Ascending aorta (tissue), 2 donors: ENCODE results near the gene HNF1B. TPM values are rescaled to one million over a fixed set of nuclear protein-coding genes. Genes with fewer than 3 reads are reported as not detected.

ENCODE experiments used
- DNase-seq, 2 donors: peaks; one replicate each; pipeline ENCODE4 v3.0.0-alpha.2; 2019; ENCODE audit warnings: low spot score in 2 of 2
- H3K27ac ChIP-seq, 2 donors: fragments of 200-600 bp; sonication (generic); one replicate each; pipeline ENCODE4 v1.5.1; 2016 to 2017; ENCODE audit warnings: mild to moderate bottlenecking in 1 of 2
- H3K27me3 ChIP-seq: fragments of 200-600 bp; sonication (generic); one replicate; pipeline ENCODE4 v1.5.1; 2017
- H3K36me3 ChIP-seq, 2 donors: fragments of 200-600 bp; sonication (generic); one replicate each; pipeline ENCODE4 v1.5.1; 2016
- H3K4me1 ChIP-seq, 2 donors: fragments of 200-600 bp; sonication (generic); one replicate each; pipeline ENCODE4 v1.5.1; 2016 to 2017; ENCODE audit warnings: mild to moderate bottlenecking in 1 of 2
- H3K4me3 ChIP-seq, 2 donors: fragments of 200-600 bp; sonication (generic); one replicate each; pipeline ENCODE4 v1.5.1; 2016 to 2017; ENCODE audit warnings: mild to moderate bottlenecking in 1 of 2
- H3K9me3 ChIP-seq, 2 donors: fragments of 200-600 bp; sonication (generic); one replicate each; pipeline ENCODE4 v1.5.1; 2016
- CTCF ChIP-seq, 3 experiments: fragments of 200-600 bp in 2 of 3; fragments of 450-650 bp in 1 of 3; sonication (generic) in 2 of 3; IDR thresholded peaks; one replicate each; pipeline ENCODE4 v1.5.1; 2016 to 2019; ENCODE audit warnings: antibody characterized with exemption in 3 of 3, mild to moderate bottlenecking in 1 of 3, moderate library complexity in 1 of 3
- intact Hi-C: fragments of 100-400 bp; cut with DNase I; formaldehyde crosslinking; loops from one replicate; pipeline ENCODE4 v1.15.1; 2023
- total RNA-seq: library from RNA; depleted of rRNA; stranded (reverse); fragments of >200 nt; gene quantifications from one replicate; pipeline ENCODE4 v1.1.0, GENCODE V29; 2016

HNF1B gene
- total RNA-seq, 1 donor from 2014 or later, result not detected

GRCh38 chr17:37674511-37674910 is 70.3 kb downstream of the HNF1B start:
- Histone ChIP-seq H3K4me1 (no peaks in the 10 kb centered on the region), H3K4me3 (no peak overlapping the region), H3K9me3 (no peaks in the 10 kb centered on the region), H3K36me3 (no peaks in the 10 kb centered on the region), H3K27ac (no peak overlapping the region), H3K27me3 (no peaks in the 10 kb centered on the region)
- intact Hi-C loops, result no loop called here
- no peak for TF ChIP-seq CTCF (IDR thresholded peaks at IDR 0.05)
- DNase-seq, result no peak

GRCh38 chr17:37673386-37673785 is 71.5 kb downstream of the HNF1B start:
- H3K27ac ChIP-seq, result no peak overlapping the region
- no peak for DNase-seq
- H3K36me3 ChIP-seq, result no peaks in the 10 kb centered on the region
- intact Hi-C loops, result no loop called here
- H3K4me1 ChIP-seq, result no peaks in the 10 kb centered on the region
- H3K4me3 ChIP-seq, result no peak overlapping the region
- no peak for TF ChIP-seq CTCF (IDR thresholded peaks at IDR 0.05)
- H3K27me3 ChIP-seq, result no peaks in the 10 kb centered on the region
- no peaks in the 10 kb centered on the region for H3K9me3 ChIP-seq

GRCh38 chr17:37672548-37673078 is 72.2 kb downstream of the HNF1B start:
- no peak overlapping the region for H3K4me3 ChIP-seq
- no peaks in the 10 kb centered on the region for H3K27me3 ChIP-seq
- no peaks in the 10 kb centered on the region for H3K9me3 ChIP-seq
- H3K4me1 ChIP-seq, result no peaks in the 10 kb centered on the region
- DNase-seq, result no peak
- no peaks in the 10 kb centered on the region for H3K36me3 ChIP-seq
- no peak for TF ChIP-seq CTCF (IDR thresholded peaks at IDR 0.05)
- H3K27ac ChIP-seq, result no peak overlapping the region
- intact Hi-C loops, result no loop called here

- intact Hi-C loops, result no loop called here
- TF ChIP-seq CTCF (IDR thresholded peaks at IDR 0.05), result no peak
- Histone ChIP-seq H3K27ac (no peak overlapping the region), H3K27me3 (no peaks in the 10 kb centered on the region), H3K4me1 (no peaks in the 10 kb centered on the region), H3K4me3 (no peak overlapping the region), H3K36me3 (no peaks in the 10 kb centered on the region), H3K9me3 (no peaks in the 10 kb centered on the region)
- no peak for DNase-seq
Measured at GRCh38 chr17:37671824-37672547, 72.9 kb downstream of the HNF1B start.

- TF ChIP-seq CTCF (IDR thresholded peaks at IDR 0.05), result no peak
- H3K36me3 ChIP-seq, result no peaks in the 10 kb centered on the region
- DNase-seq, result no peak
- no peaks in the 10 kb centered on the region for H3K4me1 ChIP-seq
- no peaks in the 10 kb centered on the region for H3K9me3 ChIP-seq
- H3K27me3 ChIP-seq, result no peaks in the 10 kb centered on the region
- no peak overlapping the region for H3K4me3 ChIP-seq
- intact Hi-C loops, result no loop called here
- no peak overlapping the region for H3K27ac ChIP-seq
Measured at GRCh38 chr17:37671028-37671823, 73.6 kb downstream of the HNF1B start.
